Renal cortical epithelial cell (primary cell): Measurements from ENCODE around the gene CFAP44. TPM values are rescaled to one million over a fixed set of nuclear protein-coding genes. Genes with fewer than 3 reads are reported as not detected.
"Not testable (repeated sequence)": the region's sequence is repeated elsewhere in the genome, so short reads cannot be mapped to it uniquely, and the experiment has no call there.

Experiments
- DNase-seq: peaks from one replicate; pipeline ENCODE4 v3.0.0-alpha.2; 2011; ENCODE audit warnings: low read depth
- total RNA-seq: library from RNA; depleted of rRNA; stranded (reverse); fragments of >200 nt; gene quantifications from 2 replicates; pipeline ENCODE4 v1.2.3, GENCODE V29; 2014

Gene CFAP44
- under 0.01 and 16.4 TPM in 2 replicates for total RNA-seq

GRCh38 chr3:113441051-113441770 is at the start of gene CFAP44:
TSS of gene CFAP44 (minus strand) at chr3:113441493. CDS start at chr3:113433664, 7,829 bp downstream.
- DNase-seq = peak; percentile 66

GRCh38 chr3:113485161-113485609 is 43.9 kb upstream of the CFAP44 start:
- no peak for DNase-seq

GRCh38 chr3:113468539-113468938 is 27.2 kb upstream of the CFAP44 start:
- no peak for DNase-seq

- no peak for DNase-seq
Measured at GRCh38 chr3:113461488-113461887, 20.2 kb upstream of the CFAP44 start.

- DNase-seq = not testable (repeated sequence)
Measured at GRCh38 chr3:113458554-113458953, 17.3 kb upstream of the CFAP44 start.

- DNase-seq = no peak
Measured at GRCh38 chr3:113455446-113455845, 14.2 kb upstream of the CFAP44 start.

GRCh38 chr3:113454630-113455029 is 13.3 kb upstream of the CFAP44 start:
- no peak for DNase-seq

- no peak for DNase-seq
Measured at GRCh38 chr3:113454057-113454456, 12.8 kb upstream of the CFAP44 start.

GRCh38 chr3:113450911-113451310 is 9.6 kb upstream of the CFAP44 start:
- no peak for DNase-seq

GRCh38 chr3:113439606-113440005 is 1.7 kb downstream of the CFAP44 start:
- DNase-seq = peak; percentile 23

- no peak for DNase-seq
Measured at GRCh38 chr3:113438224-113438623, 3.1 kb downstream of the CFAP44 start.

GRCh38 chr3:113437411-113437810 is 3.9 kb downstream of the CFAP44 start:
- no peak for DNase-seq

GRCh38 chr3:113436809-113437208 is 4.5 kb downstream of the CFAP44 start:
- peak; percentile 91 for DNase-seq

- DNase-seq = peak; percentile 64
Measured at GRCh38 chr3:113431811-113432210, 9.5 kb downstream of the CFAP44 start.

- DNase-seq = no peak
Measured at GRCh38 chr3:113428581-113428980, 12.7 kb downstream of the CFAP44 start.

GRCh38 chr3:113423699-113424098 is 17.6 kb downstream of the CFAP44 start:
- no peak for DNase-seq

- DNase-seq = no peak
Measured at GRCh38 chr3:113421082-113421481, 20.2 kb downstream of the CFAP44 start.

- no peak for DNase-seq
Measured at GRCh38 chr3:113409676-113410075, 31.6 kb downstream of the CFAP44 start.

GRCh38 chr3:113405180-113405579 is 36.1 kb downstream of the CFAP44 start:
- peak; percentile 2 for DNase-seq

GRCh38 chr3:113404637-113405036 is 36.7 kb downstream of the CFAP44 start:
- DNase-seq = no peak
